NT2/D1 (cell line): ENCODE data around the gene AFMID.
"Not testable (repeated sequence)": the region's sequence is repeated elsewhere in the genome, so short reads cannot be mapped to it uniquely, and the experiment has no call there.

Source experiments
- DNase-seq: peaks from one replicate; pipeline ENCODE4 v3.0.0-alpha.2; 2011; ENCODE audit warnings: low read depth, low spot score
- H3K27me3 ChIP-seq: 2 replicates; pipeline ENCODE4 v1.6.0; 2011; ENCODE audit warnings: mild to moderate bottlenecking; ENCODE audit not compliant: insufficient read length, insufficient read depth
- H3K36me3 ChIP-seq: 2 replicates; pipeline ENCODE4 v1.6.1; 2011; ENCODE audit warnings: mild to moderate bottlenecking, low read length, mixed read lengths; ENCODE audit not compliant: insufficient read depth, insufficient read length
- H3K4me1 ChIP-seq: 2 replicates; pipeline ENCODE4 v1.5.1; 2011; ENCODE audit not compliant: insufficient read depth, insufficient read length
- H3K4me3 ChIP-seq: 2 replicates; pipeline ENCODE4 v1.5.1; 2011; ENCODE audit warnings: low read depth; ENCODE audit not compliant: insufficient read length
- H3K9ac ChIP-seq: 2 replicates; pipeline ENCODE4 v1.6.0; 2011; ENCODE audit warnings: low read depth; ENCODE audit not compliant: insufficient read length
- H3K9me3 ChIP-seq: 2 replicates; pipeline ENCODE4 v1.5.1; 2011; ENCODE audit warnings: mild to moderate bottlenecking, low read length; ENCODE audit not compliant: insufficient read depth
- SUZ12 ChIP-seq: IDR thresholded peaks from 2 replicates; pipeline ENCODE4 v1.6.1; 2011; ENCODE audit not compliant: insufficient read length, insufficient read depth; ENCODE audit errors: extremely low read depth
- YY1 ChIP-seq: IDR thresholded peaks from 2 replicates; pipeline ENCODE4 v1.6.1; 2011; ENCODE audit not compliant: insufficient read length, insufficient read depth
- ZNF274 ChIP-seq: IDR thresholded peaks from 2 replicates; pipeline ENCODE4 v1.6.1; 2011; ENCODE audit warnings: mild to moderate bottlenecking, low read depth, low read length

The AFMID gene, protein sequence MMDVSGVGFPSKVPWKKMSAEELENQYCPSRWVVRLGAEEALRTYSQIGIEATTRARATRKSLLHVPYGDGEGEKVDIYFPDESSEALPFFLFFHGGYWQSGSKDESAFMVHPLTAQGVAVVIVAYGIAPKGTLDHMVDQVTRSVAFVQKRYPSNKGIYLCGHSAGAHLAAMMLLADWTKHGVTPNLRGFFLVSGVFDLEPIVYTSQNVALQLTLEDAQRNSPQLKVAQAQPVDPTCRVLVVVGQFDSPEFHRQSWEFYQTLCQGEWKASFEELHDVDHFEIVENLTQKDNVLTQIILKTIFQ

GRCh38 chr17:78186692-78187595 is at the start of gene AFMID, which contains the start of gene TK1:
AFMID (plus strand) TSS chr17:78187362; CDS start chr17:78187371, 9 bp downstream.
TK1 (minus strand) TSS chr17:78187052; CDS start chr17:78186994, 58 bp downstream.
- peak within 1 kb of the TSS; percentile 96 for H3K9ac ChIP-seq
- H3K9me3 ChIP-seq, result no peaks in the 10 kb centered on the region
- H3K27me3 ChIP-seq, result no peaks in the 10 kb centered on the region
- H3K36me3 ChIP-seq, result peaks cover 52% of the 10 kb centered on the region
- TF ChIP-seq SUZ12 (no peak), YY1 (peak; percentile 70)
- H3K4me3 ChIP-seq, result peak within 1 kb of the TSS; percentile 90
- DNase-seq, result peak; percentile 92
- peaks cover 16% of the 10 kb centered on the region for H3K4me1 ChIP-seq

GRCh38 chr17:78137392-78138203 is 49.6 kb upstream of the AFMID start:
- Histone ChIP-seq H3K36me3 (no peaks in the 10 kb centered on the region), H3K9me3 (no peaks in the 10 kb centered on the region), H3K9ac (no peak overlapping the region), H3K27me3 (peaks cover 19% of the 10 kb centered on the region), H3K4me1 (peaks cover 24% of the 10 kb centered on the region), H3K4me3 (no peak overlapping the region)
- no peak for DNase-seq
- TF ChIP-seq YY1, result no peak
- no peak for TF ChIP-seq SUZ12
- no peak for TF ChIP-seq ZNF274

DNA sequence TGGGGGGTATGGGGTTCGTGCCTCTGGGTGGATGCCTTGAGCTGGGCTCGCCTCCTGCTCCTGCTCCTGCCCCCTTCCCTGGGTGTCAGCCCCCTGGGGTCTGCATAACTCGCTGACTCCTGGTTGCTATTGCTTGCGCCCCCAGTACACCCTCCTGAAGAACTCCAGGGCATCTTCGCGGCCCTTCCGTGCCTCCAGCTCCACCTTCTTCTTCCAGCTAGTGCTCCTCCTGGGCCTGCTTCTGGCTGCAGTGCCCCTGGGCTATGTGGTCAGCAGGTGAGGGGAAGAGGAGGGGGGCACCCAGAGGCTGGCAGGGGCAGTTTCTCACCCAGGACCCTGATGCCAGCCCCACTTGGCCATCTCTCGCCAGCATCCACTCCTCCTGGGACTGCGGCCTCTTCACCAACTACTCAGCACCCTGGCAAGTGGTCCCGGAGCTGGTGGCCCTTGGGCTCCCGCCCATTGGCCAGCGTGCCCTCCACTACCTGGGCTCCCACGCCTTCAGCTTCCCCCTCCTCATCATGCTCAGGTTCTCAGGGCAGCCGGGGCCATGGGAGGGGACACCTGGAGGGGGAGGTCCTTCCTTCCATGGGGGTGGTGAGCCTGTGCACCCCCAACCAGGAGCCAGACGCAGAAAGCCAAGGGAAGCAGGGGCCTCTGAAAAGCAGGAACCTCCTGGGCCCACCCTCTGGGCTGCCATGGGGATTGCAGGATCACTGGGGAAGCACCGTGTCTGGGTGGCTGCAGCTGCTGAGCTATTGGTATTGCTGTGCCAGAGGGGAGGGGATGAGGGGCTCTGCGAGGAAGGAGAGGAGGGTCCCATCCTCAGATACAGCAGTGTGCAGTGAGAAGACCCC is 48.7 kb upstream of the AFMID start:
- Histone ChIP-seq H3K9me3 (no peaks in the 10 kb centered on the region), H3K27me3 (peaks cover 10% of the 10 kb centered on the region), H3K9ac (no peak overlapping the region), H3K36me3 (no peaks in the 10 kb centered on the region), H3K4me3 (no peak overlapping the region), H3K4me1 (peaks cover 21% of the 10 kb centered on the region)
- DNase-seq, result no peak
- TF ChIP-seq YY1 (no peak), ZNF274 (no peak), SUZ12 (no peak)

- DNase-seq, H3K27me3 ChIP-seq, H3K36me3 ChIP-seq, H3K9ac ChIP-seq, H3K9me3 ChIP-seq, H3K4me3 ChIP-seq: not testable (repeated sequence)
- peaks cover 21% of the 10 kb centered on the region for H3K4me1 ChIP-seq
Measured at GRCh38 chr17:78139861-78140168, 47.3 kb upstream of the AFMID start.

- peak; percentile 91 for DNase-seq
- H3K9me3 ChIP-seq, result no peaks in the 10 kb centered on the region
- peaks cover 2% of the 10 kb centered on the region for H3K27me3 ChIP-seq
- no peak for TF ChIP-seq YY1
- TF ChIP-seq SUZ12, result no peak
- TF ChIP-seq ZNF274, result no peak
- H3K4me3 ChIP-seq, result peak overlapping the region; percentile 27
- H3K36me3 ChIP-seq, result no peaks in the 10 kb centered on the region
- peak overlapping the region; percentile 76 for H3K9ac ChIP-seq
- peaks cover 27% of the 10 kb centered on the region for H3K4me1 ChIP-seq
Measured at GRCh38 chr17:78140169-78141051, 46.8 kb upstream of the AFMID start.
